PC-9 (cell line): ENCODE data around the gene ALPP. TPM values are rescaled to one million over a fixed set of nuclear protein-coding genes. Genes with fewer than 3 reads are reported as not detected.

Experiments
- BruUV-seq: library from RNA; stranded (reverse); fragments of 400-500 nt; replicated peaks from 2 replicates; lab custom pipeline; 2021; lab: Mats Ljungman, UMichigan
- CTCF ChIA-PET: fragments of 300-600 bp; sonication (Branson Sonifier 250); formaldehyde crosslinking; loops from one replicate; lab custom pipeline; 2022; ENCODE audit warnings: antibody characterized with exemption; lab: Charles Lee
- POLR2A ChIA-PET: fragments of 300-600 bp; sonication (Branson Sonifier 250); formaldehyde crosslinking; loops from one replicate; lab custom pipeline; 2022; ENCODE audit warnings: antibody characterized with exemption; ENCODE audit not compliant: unreplicated experiment; lab: Charles Lee
- DNase-seq, 2 experiments: peaks; one replicate each; pipeline versions ENCODE4 v3.0.0 to v3.0.0-alpha.2; 2015 to 2022; ENCODE audit warnings: mixed read lengths in 1 of 2
- H2AFZ ChIP-seq: fragments of 200-600 bp; sonication (generic); 2 replicates; pipeline ENCODE4 v1.8.1; 2017; ENCODE audit warnings: antibody characterized with exemption
- H3F3A ChIP-seq: fragments of 200-600 bp; sonication (generic); 2 replicates; pipeline ENCODE4 v1.8.1; 2017; ENCODE audit warnings: antibody characterized with exemption, mild to moderate bottlenecking, low read depth; ENCODE audit not compliant: insufficient read depth
- H3K27ac ChIP-seq: fragments of 200-600 bp; sonication (generic); 2 replicates; pipeline ENCODE4 v1.6.1; 2016; ENCODE audit warnings: mixed run types
- H3K27me3 ChIP-seq: fragments of 200-600 bp; sonication (generic); 2 replicates; pipeline ENCODE4 v1.6.1; 2016; ENCODE audit warnings: low read depth, mixed run types; ENCODE audit not compliant: insufficient read depth
- H3K36me3 ChIP-seq: fragments of 200-600 bp; sonication (generic); 2 replicates; pipeline ENCODE4 v1.6.1; 2016; ENCODE audit warnings: low read depth, mixed run types
- H3K4me1 ChIP-seq: fragments of 200-600 bp; sonication (generic); replicated peaks from 2 replicates; pipeline ENCODE4 v1.6.1; 2016; ENCODE audit warnings: mixed run types; ENCODE audit not compliant: insufficient read depth
- H3K4me2 ChIP-seq: fragments of 200-600 bp; sonication (generic); 2 replicates; pipeline ENCODE4 v1.6.1; 2017; ENCODE audit warnings: mixed run types
- H3K4me3 ChIP-seq: fragments of 200-600 bp; sonication (generic); 2 replicates; pipeline ENCODE4 v1.6.1; 2016; ENCODE audit warnings: mixed run types
- H3K79me2 ChIP-seq: fragments of 200-600 bp; sonication (generic); 2 replicates; pipeline ENCODE4 v1.6.1; 2017; ENCODE audit warnings: low read depth, mixed run types
- H3K9me2 ChIP-seq: fragments of 200-600 bp; sonication (generic); 2 replicates; pipeline ENCODE4 v1.8.1; 2017; ENCODE audit warnings: mild to moderate bottlenecking; ENCODE audit not compliant: insufficient read depth
- H3K9me3 ChIP-seq: fragments of 200-600 bp; sonication (generic); 2 replicates; pipeline ENCODE4 v1.8.1; 2016; ENCODE audit warnings: low read depth; ENCODE audit not compliant: insufficient read depth
- H4K20me1 ChIP-seq: fragments of 200-600 bp; sonication (generic); 2 replicates; pipeline ENCODE4 v1.8.1; 2017; ENCODE audit not compliant: insufficient read depth
- EZH2 ChIP-seq: fragments of 200-600 bp; sonication (generic); IDR thresholded peaks from 2 replicates; pipeline ENCODE4 v1.8.0; 2017; ENCODE audit warnings: antibody characterized with exemption, low read depth
- intact Hi-C: fragments of 100-400 bp; cut with micrococcal nuclease; formaldehyde crosslinking; loops from one replicate; pipeline ENCODE4 v1.10.0; 2022; ENCODE audit not compliant: unreplicated experiment
- total RNA-seq: library from RNA; stranded (reverse); gene quantifications from 2 replicates; pipeline ENCODE4 v1.2.3, GENCODE V29; 2021
- TF ChIP-seq, protein P1 (sequence below): fragments of 200-600 bp; sonication (generic); conservative IDR thresholded peaks from 2 replicates; pipeline ENCODE4 v1.6.1; 2017; ENCODE audit warnings: mixed run types, antibody characterized with exemption, mild to moderate bottlenecking, moderate library complexity

Gene ALPP
- total RNA-seq, 1 experiment from 2014 or later = 47.5 TPM

GRCh38 chr2:232418466-232419244, 40.1 kb downstream of the ALPP start:
- CTCF ChIA-PET = no interaction called here
- 0 out of 2 replicates have a peak, but pooled peaks cover 3% of the 10 kb centered on the region for H3K9me3 ChIP-seq
- intact Hi-C loops = no loop called here
- H3K9me2 ChIP-seq = no peaks in the 10 kb centered on the region
- no peaks in the 10 kb centered on the region for H3K79me2 ChIP-seq
- H3K36me3 ChIP-seq = no peaks in the 10 kb centered on the region
- BruUV-seq = no TSS peak
- no peak overlapping the region for H3K4me2 ChIP-seq
- DNase-seq = peak in 1 of 2 experiments; percentile 38
- POLR2A ChIA-PET = no interaction called here
- H3K4me3 ChIP-seq = no peak overlapping the region
- peaks cover 19% of the 10 kb centered on the region; the same call in 1 of the 2 replicates for H3F3A ChIP-seq
- TF ChIP-seq, protein P1, sequence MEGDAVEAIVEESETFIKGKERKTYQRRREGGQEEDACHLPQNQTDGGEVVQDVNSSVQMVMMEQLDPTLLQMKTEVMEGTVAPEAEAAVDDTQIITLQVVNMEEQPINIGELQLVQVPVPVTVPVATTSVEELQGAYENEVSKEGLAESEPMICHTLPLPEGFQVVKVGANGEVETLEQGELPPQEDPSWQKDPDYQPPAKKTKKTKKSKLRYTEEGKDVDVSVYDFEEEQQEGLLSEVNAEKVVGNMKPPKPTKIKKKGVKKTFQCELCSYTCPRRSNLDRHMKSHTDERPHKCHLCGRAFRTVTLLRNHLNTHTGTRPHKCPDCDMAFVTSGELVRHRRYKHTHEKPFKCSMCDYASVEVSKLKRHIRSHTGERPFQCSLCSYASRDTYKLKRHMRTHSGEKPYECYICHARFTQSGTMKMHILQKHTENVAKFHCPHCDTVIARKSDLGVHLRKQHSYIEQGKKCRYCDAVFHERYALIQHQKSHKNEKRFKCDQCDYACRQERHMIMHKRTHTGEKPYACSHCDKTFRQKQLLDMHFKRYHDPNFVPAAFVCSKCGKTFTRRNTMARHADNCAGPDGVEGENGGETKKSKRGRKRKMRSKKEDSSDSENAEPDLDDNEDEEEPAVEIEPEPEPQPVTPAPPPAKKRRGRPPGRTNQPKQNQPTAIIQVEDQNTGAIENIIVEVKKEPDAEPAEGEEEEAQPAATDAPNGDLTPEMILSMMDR = no peak
- no peak for TF ChIP-seq EZH2
- H3K4me1 ChIP-seq = peaks cover 11% of the 10 kb centered on the region
- no peaks in the 10 kb centered on the region for H3K27me3 ChIP-seq
- H2AFZ ChIP-seq = no peak overlapping the region
- H3K27ac ChIP-seq = no peak overlapping the region
- H4K20me1 ChIP-seq = no peaks in the 10 kb centered on the region

GRCh38 chr2:232419245-232420072, 40.9 kb downstream of the ALPP start:
- Histone ChIP-seq H3K9me2 (no peaks in the 10 kb centered on the region), H3K4me2 (peak overlapping the region; percentile 84), H3K27ac (no peak overlapping the region), H3K27me3 (no peaks in the 10 kb centered on the region), H3F3A (peaks cover 19% of the 10 kb centered on the region; the same call in 1 of the 2 replicates), H2AFZ (no peak overlapping the region), H3K79me2 (no peaks in the 10 kb centered on the region), H4K20me1 (no peaks in the 10 kb centered on the region), H3K36me3 (no peaks in the 10 kb centered on the region), H3K4me3 (peak overlapping the region; percentile 58; the same call in 1 of the 2 replicates), H3K4me1 (peaks cover 11% of the 10 kb centered on the region), H3K9me3 (0 out of 2 replicates have a peak, but pooled peaks cover 3% of the 10 kb centered on the region)
- intact Hi-C loops = loop anchor here (5.0 kb wide), 1 partner anchor 52 kb away; no protein-coding TSS in a partner anchor
- DNase-seq = no peak
- POLR2A ChIA-PET = no interaction called here
- BruUV-seq = no TSS peak
- TF ChIP-seq, protein P1 = no peak
- TF ChIP-seq EZH2 = no peak
- CTCF ChIA-PET = no interaction called here

- peak overlapping the region; percentile 84 for H2AFZ ChIP-seq
- H3K9me3 ChIP-seq = 0 out of 2 replicates have a peak, but pooled peaks cover 3% of the 10 kb centered on the region
- TF ChIP-seq, protein P1 = no peak
- no peak for TF ChIP-seq EZH2
- peak overlapping the region; percentile 58 for H3K4me3 ChIP-seq
- ChIA-PET CTCF (no interaction called here), POLR2A (no interaction called here)
- H3K27ac ChIP-seq = no peak overlapping the region
- no peaks in the 10 kb centered on the region for H3K79me2 ChIP-seq
- BruUV-seq = no TSS peak
- peaks cover 11% of the 10 kb centered on the region for H3K4me1 ChIP-seq
- peaks cover 19% of the 10 kb centered on the region; the same call in 1 of the 2 replicates for H3F3A ChIP-seq
- H3K9me2 ChIP-seq = no peaks in the 10 kb centered on the region
- peak overlapping the region; percentile 84 for H3K4me2 ChIP-seq
- no peaks in the 10 kb centered on the region for H4K20me1 ChIP-seq
- intact Hi-C loops = loop anchor here (5.0 kb wide), 1 partner anchor 53 kb away; no protein-coding TSS in a partner anchor
- no peaks in the 10 kb centered on the region for H3K36me3 ChIP-seq
- DNase-seq = no peak
- H3K27me3 ChIP-seq = no peaks in the 10 kb centered on the region
Measured at GRCh38 chr2:232420073-232420454, 41.5 kb downstream of the ALPP start.
